ENCODE results near the gene LILRB5.
A peak's percentile ranks its signal among the peaks of the same experiment; 100 is the strongest.
"Not testable (repeated sequence)": the region's sequence is repeated elsewhere in the genome, so short reads cannot be mapped to it uniquely, and the experiment has no call there.

The LILRB5 gene

DNA sequence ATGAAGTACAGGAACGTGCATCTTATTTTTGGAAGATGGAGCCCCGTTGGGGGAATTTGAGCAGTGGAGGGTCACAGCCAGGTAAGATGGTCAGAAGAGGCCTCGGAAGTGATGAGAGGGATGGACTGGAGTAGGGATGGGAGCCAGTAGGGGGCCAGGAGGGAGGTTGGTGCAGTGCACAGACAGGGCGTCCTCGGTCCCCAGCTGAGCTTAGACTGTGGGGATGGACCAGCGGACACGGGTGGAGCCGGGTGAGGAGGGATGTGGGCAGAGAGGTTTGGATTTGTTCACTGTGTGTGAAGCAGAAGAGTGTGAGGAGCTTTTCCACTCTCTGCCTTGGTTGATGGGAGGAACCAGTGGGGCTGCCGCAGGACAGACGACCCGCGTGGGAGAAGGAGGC, 45.8 kb downstream of the LILRB5 start:
- DNase-seq = no peak

DNA sequence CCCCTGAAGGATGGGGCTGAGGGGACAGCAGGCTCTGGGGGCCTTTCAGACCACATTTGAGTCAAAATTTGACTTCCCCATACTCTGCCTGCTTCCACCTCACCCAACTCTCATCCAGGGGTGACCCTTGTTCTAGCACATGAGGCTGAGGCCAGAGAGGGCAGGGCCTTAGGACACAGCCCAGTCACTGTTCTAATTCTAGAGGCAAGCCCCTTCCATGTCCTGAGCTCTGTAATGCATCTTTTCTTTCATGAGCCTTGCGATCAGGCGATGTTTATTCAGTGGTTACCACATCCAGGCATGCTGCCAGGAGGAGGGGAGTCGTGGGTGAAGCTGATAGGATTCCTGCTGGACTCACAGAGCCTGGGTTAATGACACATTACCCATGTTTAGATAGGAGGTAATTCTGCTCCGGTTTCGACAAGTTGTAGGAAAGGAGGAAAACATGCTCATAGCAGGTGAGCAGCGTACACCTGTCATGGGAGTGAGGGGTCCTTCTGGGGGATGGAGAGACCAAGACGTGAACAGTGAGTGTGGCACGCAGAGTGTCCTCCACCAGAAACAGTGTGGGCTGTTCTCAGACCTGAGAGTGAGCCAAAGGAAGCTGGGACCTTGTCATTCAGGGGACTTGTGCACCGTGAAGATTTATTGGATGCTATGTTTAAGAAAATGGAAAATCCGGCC, 47.1 kb downstream of the LILRB5 start:
- DNase-seq = peak; percentile 97

DNA sequence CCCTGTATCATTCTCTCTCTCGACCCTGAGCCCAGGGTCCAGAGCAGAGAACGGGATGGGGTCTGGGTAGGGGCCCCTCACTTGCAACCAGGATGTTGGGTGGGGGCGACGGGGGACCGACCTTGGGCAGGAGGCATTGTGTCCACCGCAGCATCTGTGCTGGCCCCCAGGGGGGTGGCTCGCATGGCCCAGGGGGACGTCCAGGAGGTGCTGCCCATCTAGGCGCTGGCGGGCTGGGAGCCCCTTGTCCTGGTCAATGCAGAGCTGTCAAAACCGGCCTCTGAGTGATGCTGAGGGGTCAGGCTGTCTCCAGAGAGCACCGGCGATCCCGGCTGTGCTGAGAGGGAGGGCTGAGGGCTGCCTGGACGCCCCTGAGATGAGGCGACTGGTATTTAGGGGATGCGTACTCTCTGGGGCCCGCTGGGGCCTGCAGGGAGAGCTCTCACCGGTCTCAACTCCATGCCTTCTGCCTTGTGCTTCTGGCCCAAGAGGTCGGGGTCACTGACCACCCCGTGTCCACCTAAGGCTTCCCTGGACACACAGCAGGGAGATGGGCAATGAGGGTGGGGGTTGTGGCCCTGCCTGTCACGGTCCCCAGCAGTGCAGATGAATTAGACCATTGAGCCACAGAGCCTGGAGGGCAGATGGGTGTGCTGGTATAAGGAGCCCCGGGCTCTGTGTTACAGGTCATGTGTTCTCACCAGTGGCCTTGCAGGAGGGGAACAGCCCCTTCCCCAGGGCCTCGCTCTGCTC, 47.8 kb downstream of the LILRB5 start:
- no peak for DNase-seq

DNA sequence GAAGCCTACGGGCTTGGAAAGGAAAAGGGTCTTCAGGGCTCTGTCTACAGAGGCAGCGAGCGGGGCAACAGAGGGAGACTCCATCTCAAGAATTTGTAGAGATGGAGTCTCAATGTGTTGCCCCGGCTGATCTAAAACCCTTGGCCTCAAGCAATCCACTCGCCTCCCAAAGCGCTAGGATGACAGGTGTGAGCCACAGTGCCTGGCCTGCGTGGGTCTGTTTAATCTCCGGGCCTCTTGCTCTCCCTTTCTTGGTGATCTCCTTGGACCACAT, 48.4 kb downstream of the LILRB5 start:
- no peak for DNase-seq

DNA sequence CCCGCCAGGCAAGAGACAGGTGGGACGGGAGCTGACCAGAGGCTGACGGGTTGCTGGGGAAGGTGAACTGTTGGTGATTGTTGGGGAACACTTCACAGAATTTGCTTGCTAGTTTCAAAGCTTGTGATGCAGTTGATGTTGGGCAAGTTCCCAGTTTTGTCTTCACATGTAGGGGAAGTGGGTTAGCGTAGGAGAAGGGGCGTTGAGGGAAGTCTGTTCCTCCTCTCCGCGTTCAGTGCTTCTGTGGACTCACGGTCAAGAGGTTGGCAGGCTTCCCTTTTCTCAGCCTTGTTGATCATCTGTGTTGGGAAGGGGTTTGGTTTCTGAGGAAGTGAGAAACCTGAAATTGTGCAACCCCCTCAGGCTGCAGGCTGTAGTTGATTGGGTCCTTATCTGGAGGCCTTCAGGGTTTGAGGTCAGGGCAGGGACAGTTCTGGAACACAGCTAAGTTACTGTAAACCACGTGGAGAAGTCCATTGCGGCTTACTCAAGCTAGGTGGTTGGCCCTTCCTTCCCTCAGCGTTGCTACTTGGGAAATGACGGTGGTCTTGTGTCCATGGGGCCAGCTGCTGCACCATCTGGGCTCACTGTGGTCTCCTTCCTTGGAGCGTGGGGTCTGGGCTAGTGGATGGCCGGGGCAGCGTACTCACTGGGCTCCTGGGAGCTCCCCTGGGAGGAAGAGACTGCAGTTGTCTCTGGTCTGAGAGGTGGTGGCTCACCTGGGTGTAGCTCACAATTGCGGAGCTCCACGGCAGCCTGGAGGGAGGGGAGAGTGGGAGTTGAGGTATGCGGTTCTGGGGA, 48.9 kb downstream of the LILRB5 start:
- DNase-seq = no peak

DNA sequence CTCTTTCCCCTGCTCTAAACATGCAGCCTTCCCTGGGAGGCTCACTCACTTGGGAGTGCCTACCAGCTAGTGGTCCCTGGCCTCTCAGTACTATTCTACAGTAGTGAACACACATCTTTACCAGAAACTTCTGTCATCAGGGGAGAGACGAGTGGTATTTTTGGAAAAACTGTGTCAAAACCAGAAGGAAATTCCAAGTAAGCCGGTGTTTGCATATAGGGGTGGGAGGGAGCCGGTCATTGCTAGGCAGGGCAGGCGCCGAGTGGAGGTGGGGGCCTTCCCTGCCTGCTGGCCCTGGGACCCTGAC, 49.4 kb downstream of the LILRB5 start:
- DNase-seq = no peak

DNA sequence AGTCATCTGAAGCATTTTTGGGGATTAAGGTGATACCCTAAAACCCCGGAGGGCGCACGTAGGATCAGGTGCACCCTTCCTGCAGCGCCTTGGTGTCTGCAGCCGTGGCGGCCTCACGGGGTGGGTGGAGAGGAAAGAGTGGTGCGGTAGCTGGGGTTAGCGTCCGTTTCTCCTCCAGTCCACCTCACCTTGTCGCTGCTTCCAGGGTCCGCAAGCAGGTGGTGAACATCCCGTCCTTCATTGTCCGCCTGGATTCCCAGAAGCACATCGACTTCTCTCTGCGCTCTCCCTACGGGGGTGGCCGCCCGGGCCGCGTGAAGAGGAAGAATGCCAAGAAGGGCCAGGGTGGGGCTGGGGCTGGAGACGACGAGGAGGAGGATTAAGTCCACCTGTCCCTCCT, 49.9 kb downstream of the LILRB5 start:
- DNase-seq = not testable (repeated sequence)

DNA sequence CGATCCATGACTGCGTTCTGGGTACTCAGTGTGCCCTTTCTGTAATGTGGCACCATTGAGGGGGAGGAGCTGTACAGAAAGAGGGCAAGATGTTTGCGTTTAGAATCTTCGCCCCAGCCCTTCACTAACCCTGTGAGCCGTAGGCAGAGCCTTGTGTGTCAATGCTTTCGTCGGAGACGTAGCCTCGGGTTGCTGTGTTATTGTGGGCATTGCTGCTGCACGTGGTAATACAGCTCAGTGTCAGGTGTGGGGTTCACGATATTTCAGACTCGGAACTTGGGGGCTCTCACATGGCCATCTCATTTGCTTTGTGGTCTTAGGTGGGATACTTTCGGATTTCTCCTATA, 50.3 kb downstream of the LILRB5 start:
- DNase-seq = no peak

DNA sequence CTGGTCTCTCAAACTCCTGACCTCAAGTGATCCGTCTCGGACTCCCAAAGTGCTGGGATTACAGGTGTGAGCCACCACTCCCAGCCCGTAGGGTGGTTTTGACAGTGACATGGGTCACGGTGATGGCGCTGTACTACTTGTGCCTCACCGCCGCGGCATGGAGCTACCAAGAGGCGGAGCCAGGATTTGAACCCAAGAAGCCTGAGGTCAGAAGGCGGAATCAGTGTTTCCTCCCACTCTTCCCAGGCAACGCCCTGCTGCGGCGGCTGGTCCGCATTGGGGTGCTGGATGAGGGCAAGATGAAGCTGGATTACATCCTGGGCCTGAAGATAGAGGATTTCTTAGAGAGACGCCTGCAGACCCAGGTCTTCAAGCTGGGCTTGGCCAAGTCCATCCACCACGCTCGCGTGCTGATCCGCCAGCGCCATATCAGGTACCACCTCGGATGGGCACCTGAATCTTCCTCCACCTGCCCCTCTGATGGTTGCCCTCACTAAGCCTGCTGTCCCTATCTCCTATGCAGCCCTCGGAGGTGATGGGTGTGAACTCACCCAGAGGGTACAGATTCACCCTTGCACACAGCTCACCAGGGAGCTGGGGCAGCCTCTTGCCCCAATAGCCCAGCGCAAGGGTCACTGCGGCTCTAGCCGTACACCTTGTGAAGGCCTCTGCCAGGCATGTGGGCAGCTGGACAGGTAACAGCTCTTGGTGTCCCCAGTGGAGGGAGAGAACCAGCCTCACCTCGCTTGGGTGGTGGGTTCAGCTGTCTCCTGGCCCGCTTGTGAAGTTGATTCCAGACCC, 50.8 kb downstream of the LILRB5 start:
- no peak for DNase-seq

DNA sequence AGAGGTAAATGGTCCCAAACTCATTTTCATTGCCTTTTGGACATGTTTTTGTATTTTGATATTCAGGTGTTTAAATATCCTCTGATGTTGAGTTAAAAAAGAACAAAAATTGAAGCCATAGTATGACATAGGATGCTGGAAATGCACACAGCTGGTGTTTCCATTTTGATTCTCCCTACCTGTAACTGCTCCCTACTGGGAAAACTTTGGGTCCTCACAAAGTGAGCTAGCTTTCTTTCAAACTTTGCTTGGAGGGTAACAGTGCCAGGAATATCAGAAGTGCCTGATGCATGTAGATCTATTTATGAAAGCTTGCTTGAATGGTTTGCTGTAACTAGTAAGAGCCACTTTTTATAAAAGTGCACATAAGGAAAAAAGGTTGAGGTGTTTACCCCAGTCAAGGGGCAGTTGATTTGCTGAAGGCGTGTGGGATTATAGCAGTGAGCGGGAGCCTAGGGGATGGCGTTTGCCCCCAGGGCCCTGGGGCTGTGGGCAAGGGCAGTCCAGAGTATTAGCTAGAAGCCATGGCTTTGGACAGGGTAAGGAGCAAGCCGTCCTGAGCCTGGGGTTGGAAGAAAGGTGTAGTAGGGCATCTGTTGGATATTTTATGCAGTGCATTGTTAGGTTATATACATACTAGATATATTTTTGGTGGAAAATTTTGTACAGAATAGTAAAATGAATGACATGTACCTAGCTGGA, 52.2 kb downstream of the LILRB5 start:
- DNase-seq = no peak

DNA sequence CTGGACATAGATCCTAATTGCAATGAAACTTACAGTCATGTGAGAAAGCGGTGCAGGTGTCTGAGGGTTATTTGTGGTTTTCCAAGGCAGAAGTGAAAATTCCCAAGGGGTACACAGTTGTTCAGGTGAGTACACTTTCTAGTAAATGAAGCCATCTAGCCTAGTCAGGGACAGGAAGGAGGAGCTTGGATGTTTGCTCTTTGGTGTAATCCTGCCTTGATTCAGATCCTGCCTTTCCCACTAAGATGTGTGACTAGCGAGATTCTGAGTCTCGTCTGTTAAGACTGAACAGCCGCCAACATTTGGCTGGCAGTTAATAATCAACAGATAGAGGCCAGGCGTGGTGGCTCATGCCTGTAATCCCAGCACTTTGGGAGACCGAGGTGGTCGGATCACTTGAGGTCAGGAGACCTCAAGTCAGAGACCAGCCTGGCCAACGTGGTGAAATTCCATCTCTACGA, 53.9 kb downstream of the LILRB5 start:
- no peak for DNase-seq

DNA sequence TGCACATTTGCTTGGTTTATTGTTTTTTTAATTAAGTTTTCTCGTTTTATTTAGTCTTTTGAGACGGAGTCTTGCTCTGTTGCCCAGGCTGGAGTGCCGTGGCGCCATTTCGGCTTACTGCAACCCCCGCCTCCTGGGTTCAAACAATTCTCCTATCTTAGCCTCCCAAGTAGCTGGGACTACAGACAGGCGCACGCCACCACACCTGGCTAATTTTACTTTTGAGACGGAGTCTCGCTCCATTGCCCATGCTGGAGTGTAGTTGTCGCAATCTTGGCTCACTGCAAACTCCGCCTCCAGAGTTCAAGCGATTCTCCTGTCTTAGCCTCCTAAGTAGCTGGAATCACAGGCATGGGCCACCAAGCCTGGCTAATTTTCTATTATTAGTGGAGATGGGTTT, 55.1 kb downstream of the LILRB5 start:
- DNase-seq = no peak

DNA sequence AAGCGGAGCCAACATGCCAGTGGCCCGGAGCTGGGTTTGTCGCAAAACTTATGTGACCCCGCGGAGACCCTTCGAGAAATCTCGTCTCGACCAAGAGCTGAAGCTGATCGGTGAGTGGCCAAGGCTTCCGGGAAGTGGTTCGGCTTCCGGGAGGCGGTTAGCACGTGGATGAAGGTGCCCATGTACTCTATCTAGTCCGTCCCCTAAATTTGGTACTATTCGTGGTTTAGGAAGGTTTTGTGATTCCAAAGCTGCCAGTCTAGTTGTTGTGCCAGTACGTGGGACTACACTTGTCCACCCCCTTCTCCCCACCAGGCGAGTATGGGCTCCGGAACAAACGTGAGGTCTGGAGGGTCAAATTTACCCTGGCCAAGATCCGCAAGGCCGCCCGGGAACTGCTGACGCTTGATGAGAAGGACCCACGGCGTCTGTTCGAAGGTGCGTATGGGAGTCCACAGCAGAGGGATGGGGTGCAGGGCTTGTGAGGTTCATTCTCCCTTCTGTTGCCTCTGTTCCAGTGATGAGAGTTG, 55.8 kb downstream of the LILRB5 start:
- DNase-seq = no peak

Measured in fibroblast of skin of back (primary cell).